Measurements from ENCODE around the gene BABAM2.

DNA sequence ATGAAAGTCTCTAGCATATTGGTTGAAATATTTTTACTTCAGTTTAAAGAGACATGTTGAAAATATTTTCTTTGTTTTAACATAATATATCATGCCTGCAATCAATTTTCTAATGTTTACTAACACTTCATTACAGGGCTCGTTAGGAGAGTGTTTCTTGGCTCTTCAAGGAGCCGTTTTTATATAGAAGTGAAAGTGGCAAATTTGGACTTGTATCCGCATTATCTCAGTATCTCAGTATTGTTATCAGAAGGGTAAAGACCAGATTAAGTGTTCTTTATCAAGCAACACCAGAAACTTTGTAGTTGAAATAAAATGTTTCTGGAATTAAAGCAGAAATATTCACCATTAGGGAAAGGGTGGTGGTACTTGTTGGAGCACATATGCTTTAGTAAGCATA, 97.8 kb downstream of the BABAM2 start:
- TF ChIP-seq, protein P1, sequence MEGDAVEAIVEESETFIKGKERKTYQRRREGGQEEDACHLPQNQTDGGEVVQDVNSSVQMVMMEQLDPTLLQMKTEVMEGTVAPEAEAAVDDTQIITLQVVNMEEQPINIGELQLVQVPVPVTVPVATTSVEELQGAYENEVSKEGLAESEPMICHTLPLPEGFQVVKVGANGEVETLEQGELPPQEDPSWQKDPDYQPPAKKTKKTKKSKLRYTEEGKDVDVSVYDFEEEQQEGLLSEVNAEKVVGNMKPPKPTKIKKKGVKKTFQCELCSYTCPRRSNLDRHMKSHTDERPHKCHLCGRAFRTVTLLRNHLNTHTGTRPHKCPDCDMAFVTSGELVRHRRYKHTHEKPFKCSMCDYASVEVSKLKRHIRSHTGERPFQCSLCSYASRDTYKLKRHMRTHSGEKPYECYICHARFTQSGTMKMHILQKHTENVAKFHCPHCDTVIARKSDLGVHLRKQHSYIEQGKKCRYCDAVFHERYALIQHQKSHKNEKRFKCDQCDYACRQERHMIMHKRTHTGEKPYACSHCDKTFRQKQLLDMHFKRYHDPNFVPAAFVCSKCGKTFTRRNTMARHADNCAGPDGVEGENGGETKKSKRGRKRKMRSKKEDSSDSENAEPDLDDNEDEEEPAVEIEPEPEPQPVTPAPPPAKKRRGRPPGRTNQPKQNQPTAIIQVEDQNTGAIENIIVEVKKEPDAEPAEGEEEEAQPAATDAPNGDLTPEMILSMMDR (conservative IDR thresholded peaks at IDR 0.05; ENCODE audit: low read depth, low read length): no peak
- TF ChIP-seq EZH2phosphoT487 (IDR thresholded peaks at IDR 0.05; ENCODE audit: borderline replicate concordance, low read length) (no peak), EZH2 (IDR thresholded peaks at IDR 0.05; ENCODE audit: low read length, unreplicated experiment) (no peak)

All from PC-3 (cell line).